HG03175 (cell line): ENCODE data around the gene MIB2.
"Not testable (repeated sequence)": the region's sequence is repeated elsewhere in the genome, so short reads cannot be mapped to it uniquely, and the experiment has no call there.

ENCODE experiments used
- ATAC-seq: cut with Tn5 transposase; IDR thresholded peaks from one replicate; pipeline ENCODE4 v1.9.1; 2021; ENCODE audit warnings: mild to moderate bottlenecking, moderate library complexity; ENCODE audit not compliant: unreplicated experiment

MIB2 gene

DNA sequence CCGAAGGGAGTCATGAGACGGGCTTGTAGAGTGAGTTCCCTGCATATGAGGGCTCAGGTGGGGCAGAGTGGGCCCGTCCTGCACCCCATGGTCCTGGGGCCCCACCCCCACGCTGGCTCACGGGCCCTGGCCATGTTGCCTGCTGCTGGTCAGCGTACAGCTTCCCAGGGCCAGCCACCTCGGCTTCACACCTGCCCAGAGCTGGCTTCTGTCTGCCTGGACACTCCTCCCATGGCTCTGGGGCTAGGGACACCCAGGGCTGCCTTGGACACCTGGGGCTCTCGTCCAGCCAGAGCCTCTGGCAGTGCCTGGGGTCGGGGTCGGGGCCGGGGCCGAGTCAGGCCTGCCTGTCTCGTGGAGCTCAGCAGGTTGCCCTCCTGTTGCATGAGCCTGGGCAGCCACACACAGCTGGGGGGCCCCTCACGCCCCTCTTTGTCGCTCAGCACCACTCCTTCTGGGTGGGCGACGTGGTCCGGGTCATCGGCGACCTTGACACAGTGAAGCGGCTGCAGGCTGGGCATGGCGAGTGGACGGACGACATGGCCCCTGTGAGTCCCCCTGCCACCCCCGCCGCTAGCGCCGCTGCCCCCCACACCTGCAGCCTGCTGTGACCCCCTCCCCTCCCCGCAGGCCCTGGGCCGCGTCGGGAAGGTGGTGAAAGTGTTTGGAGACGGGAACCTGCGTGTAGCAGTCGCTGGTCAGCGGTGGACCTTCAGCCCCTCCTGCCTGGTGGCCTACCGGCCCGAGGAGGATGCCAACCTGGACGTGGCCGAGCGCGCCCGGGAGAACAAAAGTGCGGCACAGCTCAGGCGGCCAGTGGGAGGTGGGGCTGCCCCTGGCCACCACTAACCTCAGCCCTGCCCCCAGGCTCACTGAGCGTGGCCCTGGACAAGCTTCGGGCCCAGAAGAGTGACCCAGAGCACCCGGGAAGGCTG, 11.2 kb downstream of the MIB2 start:
- ATAC-seq, result no peak

DNA sequence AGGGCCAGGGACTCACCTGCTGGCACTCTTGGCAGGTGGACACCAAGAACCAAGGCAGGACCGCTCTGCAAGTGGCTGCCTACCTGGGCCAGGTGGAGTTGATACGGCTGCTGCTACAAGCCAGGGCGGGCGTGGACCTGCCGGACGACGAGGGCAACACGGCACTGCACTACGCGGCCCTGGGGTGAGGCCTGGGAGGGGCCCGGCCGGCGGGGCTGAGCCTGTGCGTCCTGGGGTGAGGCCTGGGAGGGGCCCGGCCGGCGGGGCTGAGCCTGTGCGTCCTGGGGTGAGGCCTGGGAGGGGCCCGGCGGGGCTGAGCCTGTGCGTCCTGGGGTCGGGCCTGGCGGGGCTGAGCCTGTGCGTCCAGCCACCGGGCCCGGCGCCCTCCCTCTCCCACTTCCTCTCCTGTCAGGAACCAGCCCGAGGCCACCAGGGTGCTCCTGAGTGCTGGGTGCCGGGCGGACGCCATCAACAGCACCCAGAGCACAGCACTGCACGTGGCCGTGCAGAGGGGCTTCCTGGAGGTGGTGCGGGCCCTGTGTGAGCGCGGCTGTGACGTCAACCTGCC, 12.0 kb downstream of the MIB2 start:
- ATAC-seq, result no peak

DNA sequence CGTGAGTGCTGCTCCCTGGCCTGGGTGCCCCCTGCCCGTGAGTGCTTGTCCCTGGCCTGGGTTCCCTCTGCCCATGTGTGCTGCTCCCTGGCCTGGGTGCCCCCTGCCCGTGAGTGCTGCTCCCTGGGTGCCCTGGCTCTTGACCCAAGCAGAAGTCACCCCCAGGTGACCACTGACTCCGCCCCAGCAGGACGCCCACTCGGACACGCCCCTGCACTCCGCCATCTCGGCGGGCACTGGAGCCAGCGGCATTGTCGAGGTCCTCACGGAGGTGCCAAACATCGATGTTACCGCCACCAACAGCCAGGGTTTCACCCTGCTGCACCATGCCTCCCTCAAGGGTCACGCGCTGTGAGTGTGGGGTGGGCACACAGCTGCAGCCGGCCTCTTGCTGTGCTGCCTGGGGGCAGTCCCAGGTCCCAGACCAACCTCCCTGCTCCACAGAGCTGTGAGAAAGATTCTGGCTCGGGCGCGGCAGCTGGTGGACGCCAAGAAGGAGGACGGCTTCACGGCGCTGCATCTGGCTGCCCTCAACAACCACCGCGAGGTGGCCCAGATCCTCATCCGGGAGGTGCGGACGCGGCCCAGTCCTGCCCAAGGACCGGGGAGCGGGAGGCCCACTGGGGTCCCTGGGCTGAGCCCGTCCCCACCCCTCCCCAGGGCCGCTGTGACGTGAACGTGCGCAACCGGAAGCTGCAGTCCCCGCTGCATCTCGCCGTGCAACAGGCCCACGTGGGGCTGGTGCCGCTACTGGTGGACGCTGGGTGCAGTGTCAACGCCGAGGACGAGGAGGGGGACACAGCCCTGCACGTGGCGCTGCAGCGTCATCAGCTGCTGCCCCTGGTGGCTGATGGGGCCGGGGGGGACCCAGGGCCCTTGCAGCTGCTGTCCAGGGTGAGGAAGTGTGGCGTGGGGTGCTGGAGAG, 12.8 kb downstream of the MIB2 start:
- ATAC-seq, result no peak

DNA sequence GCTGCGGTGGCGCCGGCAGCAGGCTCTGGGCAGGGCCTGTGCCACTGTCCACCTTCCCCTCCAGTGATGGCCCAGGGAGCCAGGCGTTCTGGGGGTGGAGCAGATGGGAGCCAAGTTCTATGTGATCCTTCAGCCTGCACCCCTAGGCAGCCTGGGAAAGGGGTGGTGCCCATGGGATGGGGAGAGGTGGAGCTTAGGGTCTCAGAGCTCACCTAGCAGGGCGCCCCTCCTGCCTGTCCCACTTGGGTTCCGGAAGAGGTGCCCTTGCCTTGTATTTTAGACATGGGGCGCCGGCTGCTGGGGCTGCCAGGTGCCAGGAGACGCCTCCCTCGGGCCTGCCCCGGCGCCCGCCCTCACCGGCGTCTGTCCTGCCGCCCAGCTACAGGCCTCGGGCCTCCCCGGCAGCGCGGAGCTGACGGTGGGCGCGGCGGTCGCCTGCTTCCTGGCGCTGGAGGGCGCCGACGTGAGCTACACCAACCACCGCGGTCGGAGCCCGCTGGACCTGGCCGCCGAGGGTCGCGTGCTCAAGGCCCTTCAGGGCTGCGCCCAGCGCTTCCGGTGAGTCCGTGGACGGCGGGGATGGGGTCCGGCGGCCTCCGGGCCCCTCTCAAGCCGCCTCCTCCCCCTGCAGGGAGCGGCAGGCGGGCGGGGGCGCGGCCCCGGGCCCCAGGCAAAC, 13.6 kb downstream of the MIB2 start:
- no peak for ATAC-seq

DNA sequence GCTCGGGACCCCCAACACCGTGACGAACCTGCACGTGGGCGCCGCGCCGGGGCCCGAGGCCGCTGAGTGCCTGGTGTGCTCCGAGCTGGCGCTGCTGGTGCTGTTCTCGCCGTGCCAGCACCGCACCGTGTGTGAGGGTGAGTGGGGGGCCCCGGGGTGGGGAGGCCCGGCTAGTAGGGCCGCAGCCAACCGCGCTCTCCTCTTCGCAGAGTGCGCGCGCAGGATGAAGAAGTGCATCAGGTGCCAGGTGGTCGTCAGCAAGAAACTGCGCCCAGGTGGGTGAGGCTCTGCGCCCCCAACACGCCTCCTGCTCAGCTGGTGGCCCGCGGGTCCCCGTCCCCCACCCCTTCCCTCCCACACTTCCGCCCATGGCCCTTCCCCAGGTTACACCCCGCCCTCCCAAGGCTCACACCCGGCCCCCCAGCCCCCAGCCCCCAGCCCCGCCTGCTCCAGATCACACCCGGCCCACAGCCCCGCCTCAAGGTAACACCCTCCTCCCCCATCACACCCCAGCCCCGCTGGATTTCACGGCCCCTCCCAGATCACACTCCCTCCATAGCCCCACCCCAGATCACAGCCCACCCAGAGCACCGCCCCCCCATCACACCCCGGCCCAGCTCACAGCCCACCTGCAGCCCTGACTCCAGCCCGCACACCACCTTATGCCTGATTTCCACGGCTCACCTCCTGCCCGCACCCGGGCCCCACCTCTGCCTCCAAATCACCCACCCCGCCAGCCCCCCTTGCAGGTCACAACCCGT, 14.3 kb downstream of the MIB2 start:
- no peak for ATAC-seq

DNA sequence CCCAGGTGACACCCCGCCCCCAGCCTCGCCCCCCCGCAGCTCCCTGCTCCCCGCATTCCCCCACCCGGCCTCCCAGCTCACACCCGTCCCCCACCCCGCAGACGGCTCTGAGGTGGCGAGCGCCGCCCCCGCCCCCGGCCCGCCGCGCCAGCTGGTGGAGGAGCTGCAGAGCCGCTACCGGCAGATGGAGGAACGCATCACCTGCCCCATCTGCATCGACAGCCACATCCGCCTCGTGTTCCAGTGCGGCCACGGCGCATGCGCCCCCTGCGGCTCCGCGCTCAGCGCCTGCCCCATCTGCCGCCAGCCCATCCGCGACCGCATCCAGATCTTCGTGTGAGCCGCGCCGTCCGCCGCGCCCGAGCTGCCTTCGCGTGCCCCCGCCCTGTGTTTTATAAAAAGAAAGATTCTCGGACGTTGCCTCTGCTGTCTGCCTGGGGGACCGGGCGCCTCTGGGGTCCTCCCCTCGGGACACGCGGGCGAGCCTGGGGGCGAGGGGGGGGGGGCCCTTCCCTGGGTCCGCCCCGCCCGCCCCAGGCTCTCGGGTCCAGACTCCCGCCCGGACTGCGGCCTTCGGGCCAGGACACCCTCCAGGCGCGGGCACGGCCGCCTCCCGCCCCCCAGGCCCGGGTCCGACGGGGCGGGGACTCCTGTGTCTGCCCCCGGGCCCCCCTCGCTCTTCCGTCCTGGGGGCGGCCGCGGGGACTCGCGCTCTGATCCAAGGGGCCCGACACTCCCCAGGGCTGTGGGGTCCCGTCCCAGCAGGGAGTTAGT, 15.1 kb downstream of the MIB2 start:
- ATAC-seq, result peak; percentile 74

DNA sequence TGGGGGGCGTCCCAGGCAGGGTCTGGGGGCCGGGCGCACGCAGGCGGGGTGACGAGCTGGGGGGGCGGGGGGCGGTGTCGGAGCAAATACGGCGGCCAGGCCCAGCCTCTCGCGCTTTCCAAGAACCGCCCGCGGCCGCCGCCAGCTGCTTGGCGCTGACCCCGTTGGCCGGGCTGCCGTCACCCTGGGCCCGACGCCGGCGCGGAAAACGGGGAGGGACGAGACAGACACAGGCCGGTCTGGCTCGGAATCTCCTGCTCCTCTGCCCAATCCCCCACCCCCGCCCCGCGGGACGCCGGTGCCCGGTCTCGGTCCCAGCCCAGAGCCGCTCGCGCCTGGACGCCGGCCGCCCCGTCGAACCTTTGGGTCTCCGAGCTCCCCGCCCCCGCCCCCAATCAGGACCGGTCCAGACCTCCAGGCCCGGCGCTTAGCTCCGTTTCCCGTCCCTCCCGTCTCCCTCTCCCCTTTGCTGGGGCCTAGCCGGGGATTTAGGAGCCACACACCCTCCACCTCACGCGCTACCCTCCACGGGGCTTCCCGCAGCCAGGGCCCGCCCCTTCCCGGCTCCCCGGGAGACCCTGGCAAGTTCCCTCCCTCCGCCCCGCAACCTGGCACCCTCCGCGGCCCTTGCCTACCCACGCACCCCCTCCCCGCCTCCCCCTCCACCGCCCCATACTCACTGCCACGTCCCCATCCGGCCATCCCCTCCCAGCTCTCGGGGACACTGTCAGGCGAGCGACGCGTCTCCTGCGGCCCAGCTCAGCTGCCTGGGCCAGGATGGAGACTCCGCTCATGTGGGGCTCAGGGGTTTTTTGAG, 15.9 kb downstream of the MIB2 start:
- ATAC-seq, result no peak

DNA sequence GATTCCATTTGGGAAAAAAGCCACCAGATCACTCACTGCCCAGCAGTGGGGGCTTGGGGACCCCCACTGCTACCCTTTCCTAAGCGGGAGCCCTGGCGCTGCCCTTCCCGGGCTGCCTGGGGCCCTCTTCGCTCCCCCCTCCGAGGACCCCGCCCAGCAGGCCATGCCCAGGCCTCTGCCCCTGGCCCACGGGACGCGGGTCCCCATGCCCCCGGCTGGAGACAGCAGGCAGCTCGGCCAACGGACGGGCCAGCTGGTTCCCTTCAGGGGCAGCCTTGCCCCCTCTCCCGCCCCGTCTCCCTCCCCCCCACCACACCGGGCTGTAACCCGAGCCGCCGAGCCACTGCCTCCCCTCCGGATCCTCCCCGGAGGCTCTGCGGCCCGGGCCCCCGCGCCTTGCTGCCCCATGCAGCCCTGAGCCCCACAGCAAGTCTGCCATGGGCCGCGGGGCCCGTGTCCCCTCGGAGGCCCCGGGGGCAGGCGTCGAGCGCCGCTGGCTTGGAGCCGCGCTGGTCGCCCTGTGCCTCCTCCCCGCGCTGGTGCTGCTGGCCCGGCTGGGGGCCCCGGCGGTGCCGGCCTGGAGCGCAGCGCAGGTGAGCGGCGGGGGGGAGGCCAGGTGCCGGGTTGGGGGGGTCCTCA, 16.6 kb downstream of the MIB2 start, which contains the start of gene MMP23B:
Gene MMP23B, plus strand, starts transcription at position 392 of the 639 bp plus-strand sequence. Its CDS starts 46 bp downstream, at position 438.
- ATAC-seq, result no peak

DNA sequence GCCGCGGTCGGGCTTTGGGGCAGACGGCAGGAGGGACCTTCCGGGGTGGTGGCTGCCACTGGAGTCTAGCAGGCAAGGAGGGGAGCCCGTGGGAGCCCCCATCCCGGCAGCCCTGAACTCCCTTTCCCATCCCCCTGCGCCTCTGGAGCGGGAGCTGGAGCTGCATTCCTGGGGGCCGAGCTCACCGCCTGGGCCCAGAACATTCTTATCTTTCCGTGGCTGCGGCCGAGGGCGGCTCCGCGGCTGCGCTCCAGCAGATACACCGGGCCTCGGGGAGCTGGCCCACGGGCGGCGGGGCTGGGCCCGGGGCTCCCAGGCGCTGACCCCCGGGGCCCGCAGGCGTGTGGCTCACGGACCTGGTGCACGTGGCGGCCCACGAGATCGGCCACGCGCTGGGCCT, 18.1 kb downstream of the MIB2 start:
- ATAC-seq, result not testable (repeated sequence)

DNA sequence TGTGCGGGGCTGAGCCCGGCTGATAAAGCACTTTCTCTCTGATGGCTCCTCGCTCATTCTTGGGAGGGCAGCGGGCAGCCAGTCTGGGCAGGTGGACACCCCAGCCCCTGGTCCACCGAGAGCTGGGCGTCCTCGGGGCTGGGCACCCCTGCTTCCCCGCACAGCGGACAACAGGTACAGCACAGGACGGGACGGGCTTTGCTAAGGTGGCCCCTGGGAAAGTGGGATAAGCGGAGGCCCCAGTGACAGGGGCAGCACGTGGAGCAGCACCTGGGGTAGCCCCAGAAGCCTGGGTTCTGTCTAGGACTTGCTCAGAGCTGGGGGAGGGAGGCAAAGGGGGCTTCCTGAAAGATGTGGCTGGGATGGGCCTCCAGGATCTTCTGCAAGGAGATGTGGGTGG, 19.3 kb downstream of the MIB2 start:
- ATAC-seq, result not testable (repeated sequence)

DNA sequence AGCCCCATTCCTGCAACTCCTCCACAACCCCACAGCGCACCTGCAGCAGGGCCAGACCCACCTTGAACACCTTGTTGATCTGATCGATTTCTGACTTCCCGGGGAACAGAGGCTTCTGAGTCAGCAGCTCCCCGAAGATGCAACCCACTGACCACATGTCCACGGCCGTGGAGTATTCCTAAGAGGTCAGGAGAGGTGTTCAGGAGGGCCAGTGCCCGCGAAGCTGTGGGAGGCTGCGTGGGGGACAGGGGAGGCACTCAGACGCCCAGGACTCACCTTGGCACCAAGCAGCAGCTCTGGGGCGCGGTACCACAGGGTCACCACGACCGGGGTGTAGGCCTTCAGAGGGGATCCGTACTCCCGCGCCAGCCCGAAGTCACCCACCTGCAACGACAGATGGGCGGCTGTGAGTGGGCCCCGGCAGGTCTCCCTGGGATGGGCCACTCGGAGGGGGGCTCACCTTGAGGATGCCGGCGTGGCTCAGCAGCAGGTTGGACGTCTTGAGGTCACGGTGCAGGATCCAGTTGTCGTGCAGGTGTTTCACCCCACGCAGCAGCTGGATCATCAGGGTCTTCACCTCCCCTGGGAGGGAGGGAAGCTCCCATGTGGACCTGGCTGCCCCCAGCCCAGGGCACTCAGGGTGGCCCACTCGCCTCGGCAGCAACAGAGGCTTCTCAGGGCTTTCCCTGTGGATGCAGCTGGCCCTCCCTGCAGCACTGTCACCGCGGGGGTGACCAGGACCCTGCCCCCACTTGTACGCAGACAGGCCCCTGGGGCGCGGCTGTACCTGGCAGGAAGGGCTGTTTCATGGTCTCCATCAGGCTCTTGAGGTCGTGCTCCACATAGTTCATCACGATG, 21.6 kb downstream of the MIB2 start:
- ATAC-seq, result not testable (repeated sequence)

DNA sequence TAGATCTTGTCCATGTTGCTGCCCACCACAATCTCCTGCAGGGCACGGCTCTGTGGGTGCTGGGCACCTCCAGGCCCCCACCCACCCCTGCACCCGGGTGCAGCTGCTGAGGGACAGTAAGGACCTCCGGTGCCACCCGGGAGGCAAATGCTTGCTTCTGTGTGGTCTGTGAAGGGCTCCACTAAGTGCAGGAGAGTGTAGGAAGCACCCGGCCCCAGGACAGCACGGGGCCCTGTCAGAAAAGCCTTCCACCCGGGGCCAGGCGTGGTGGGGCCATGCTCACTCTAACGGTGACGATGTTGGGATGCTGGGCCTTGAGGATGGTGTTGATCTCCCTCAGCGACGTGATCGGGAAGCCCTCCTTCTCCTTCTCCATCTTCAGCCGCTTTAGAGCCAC, 22.2 kb downstream of the MIB2 start:
- not testable (repeated sequence) for ATAC-seq

DNA sequence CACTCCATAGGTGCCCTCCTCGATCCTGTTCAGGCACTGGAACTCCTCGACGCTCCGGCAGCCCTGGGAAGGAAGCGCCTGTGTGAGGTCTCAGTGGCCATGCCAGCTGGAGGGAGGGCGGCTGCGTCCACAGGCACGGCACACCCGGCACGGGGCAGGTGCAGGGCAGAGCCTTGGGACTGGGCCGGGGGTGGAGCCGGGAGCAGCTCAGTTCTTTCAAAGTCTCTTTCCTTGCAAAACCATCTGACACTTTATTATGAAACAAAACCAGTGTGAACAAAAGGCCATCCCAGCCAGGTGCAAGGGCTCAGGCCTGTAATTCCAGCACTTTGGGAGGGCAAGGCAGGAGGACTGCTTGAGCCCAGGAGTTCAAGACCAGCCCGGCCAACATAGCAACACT, 23.2 kb downstream of the MIB2 start:
- not testable (repeated sequence) for ATAC-seq

DNA sequence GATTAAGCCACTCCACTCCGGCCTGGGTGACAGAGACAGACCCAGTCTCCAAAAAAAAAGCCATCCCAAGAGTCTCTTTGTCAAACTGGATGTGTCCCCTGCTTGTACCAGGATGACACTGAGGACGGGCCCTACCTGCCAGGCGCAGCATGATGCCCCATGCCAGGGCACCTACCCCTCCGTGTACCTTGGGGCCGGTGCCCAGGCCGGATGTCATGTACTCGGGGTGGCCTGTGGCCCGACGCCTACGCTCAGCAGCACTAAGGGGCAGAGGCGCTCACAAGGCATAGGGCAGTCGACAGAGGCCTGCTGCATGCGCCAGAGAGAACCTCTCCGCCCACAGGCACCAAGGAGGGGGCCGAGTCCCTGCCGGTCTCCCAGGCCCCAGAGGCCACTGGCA, 24.1 kb downstream of the MIB2 start:
- not testable (repeated sequence) for ATAC-seq

DNA sequence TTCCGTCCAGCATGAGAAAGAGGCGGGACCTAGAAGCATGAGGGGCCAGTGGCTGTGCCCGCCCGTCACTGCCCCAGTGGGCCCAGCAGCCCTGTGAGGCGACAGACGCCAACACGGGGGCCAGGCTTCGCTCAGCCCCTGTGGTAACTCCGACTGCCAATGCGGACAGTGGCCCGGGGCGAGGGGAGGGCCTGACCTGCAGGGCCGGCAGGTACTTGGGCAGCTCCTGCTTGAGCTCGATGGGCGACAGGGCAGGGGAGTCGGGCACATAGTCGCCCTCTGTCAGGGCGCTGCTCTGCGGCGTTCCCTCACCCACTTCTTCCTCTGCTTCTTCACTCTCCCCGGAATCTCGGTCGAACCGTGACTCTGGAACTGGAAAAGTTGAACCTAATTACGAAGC, 24.8 kb downstream of the MIB2 start:
- not testable (repeated sequence) for ATAC-seq

DNA sequence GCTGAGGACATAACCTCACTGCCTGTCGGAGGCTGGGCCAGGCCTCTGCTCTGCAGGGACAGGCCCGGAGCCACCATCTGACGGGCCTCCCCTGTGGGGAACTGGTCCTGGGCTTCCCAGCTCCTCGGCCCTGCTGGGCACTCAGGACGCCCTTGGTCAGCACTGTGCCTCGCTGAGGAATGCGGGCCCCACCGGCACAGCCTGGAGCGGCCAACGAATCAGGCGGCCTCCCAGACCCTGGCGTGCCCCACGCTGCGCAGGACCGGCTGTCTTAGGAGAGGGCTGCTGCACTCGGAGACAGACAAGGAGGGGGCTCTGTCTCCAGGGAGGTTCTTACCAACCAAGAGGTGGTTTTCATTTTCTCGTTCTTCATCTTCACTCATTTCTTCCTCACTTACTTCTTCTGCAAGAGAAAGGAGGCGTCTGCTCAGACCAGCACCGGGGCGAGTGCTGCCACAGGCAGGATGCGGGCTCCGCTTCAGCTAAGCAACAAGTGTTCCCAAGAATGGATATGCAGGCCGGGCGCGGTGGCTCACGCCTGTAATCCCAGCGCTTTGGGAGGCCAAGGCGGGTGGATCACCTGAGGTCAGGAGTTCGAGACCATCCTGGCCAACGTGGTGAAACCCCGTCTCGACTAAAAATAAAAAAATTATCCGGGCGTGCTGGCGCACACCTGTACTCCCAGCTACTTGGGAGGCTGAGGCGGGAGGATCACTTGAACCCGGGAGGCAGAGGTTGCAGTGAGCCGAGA, 25.6 kb downstream of the MIB2 start:
- not testable (repeated sequence) for ATAC-seq
